ENCODE data around the gene CDIP1.

CDIP1 gene

GRCh38 chr16:4487955-4488498 is 50.5 kb downstream of the CDIP1 start:
- DNase-seq (ENCODE audit: low spot score): no peak

- no peak for DNase-seq (ENCODE audit: low spot score)
These were observed 52.3 kb downstream of the CDIP1 start for GRCh38 chr16:4486126-4486893.

- DNase-seq (ENCODE audit: low spot score): no peak
These were observed 56.6 kb downstream of the CDIP1 start for GRCh38 chr16:4481963-4482362.

GRCh38 chr16:4481526-4481925 is 57.0 kb downstream of the CDIP1 start:
- no peak for DNase-seq (ENCODE audit: low spot score)

GRCh38 chr16:4477966-4478365 is 60.6 kb downstream of the CDIP1 start:
- no peak for DNase-seq (ENCODE audit: low spot score)

- DNase-seq (ENCODE audit: low spot score): peak; percentile 98
These were observed 62.4 kb downstream of the CDIP1 start, which contains the start of gene HMOX2 for GRCh38 chr16:4475880-4476788. TSS of gene HMOX2 (plus strand) at chr16:4476398. CDS start at chr16:4505525, 29,127 bp downstream.

GRCh38 chr16:4474192-4474961 is 64.2 kb downstream of the CDIP1 start, which contains the start of gene NMRAL1:
TSS of gene NMRAL1 (minus strand) at chr16:4474625. CDS start at chr16:4474132, 493 bp downstream.
- DNase-seq (ENCODE audit: low spot score): peak; percentile 87

GRCh38 chr16:4472880-4473279 is 65.7 kb downstream of the CDIP1 start:
- DNase-seq (ENCODE audit: low spot score): no peak

- no peak for DNase-seq (ENCODE audit: low spot score)
These were observed 66.7 kb downstream of the CDIP1 start for GRCh38 chr16:4471869-4472268.

- no peak for DNase-seq (ENCODE audit: low spot score)
These were observed 69.6 kb downstream of the CDIP1 start for GRCh38 chr16:4468972-4469371.

GRCh38 chr16:4467916-4468315 is 70.7 kb downstream of the CDIP1 start:
- no peak for DNase-seq (ENCODE audit: low spot score)

- no peak for DNase-seq (ENCODE audit: low spot score)
These were observed 72.4 kb downstream of the CDIP1 start for GRCh38 chr16:4465977-4466779.

- DNase-seq (ENCODE audit: low spot score): no peak
These were observed 74.9 kb downstream of the CDIP1 start for GRCh38 chr16:4463522-4464163.

GRCh38 chr16:4461250-4462085 is 77.1 kb downstream of the CDIP1 start:
- DNase-seq (ENCODE audit: low spot score): peak; percentile 26

- no peak for DNase-seq (ENCODE audit: low spot score)
These were observed 77.7 kb downstream of the CDIP1 start for GRCh38 chr16:4460936-4461249.

Measured in Ammon's horn (tissue), 1 donor.